ENCODE results near the gene RPL28. TPM values are rescaled to one million over a fixed set of nuclear protein-coding genes. Genes with fewer than 3 reads are reported as not detected.
A peak's percentile ranks its signal among the peaks of the same experiment; 100 is the strongest.

RPL28 gene
- 1,000 to 10,000 TPM in 2 of 3 donors, 100 to 1,000 TPM in 1; 888 to 2,238 (median 2,131) TPM for polyA plus RNA-seq

DNA sequence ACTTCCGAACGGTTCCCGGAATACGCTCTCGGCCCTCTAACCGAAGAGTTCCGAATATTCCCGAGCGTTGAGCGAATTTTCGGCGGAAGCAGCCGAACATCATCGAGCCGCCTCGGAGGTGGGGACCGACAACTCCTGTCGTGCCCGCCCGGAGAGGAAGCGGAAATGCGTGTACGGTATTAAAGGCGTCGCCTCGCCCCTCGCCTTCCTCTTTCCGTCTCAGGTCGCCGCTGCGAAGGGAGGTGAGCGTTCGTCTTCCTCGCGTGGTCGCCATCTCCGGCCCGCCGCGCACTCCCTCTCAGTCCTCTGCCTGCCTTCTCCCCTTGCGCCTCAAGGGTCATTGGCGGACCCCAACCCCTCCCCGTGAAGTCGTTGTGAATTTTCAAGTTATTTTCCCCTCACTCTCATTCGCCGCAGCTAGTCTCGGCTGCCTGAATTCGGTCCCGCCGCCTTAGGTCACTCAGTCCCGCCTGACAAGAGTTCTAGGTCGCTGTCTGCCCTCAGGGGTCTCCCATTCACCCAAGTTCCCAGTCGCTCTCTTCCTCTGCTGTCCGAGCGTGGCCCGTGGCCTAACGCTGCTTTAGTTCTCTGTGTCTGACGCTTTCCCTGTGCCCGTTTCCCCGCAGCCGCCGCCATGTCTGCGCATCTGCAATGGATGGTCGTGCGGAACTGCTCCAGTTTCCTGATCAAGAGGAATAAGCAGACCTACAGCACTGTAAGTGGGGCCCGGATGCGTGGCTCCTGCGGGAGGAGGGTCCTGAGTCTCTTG, at the start of gene RPL28:
Gene RPL28, plus strand, starts transcription at position 209 of the 769 bp plus-strand sequence. Its CDS starts 426 bp downstream, at position 635.
- H3K27ac ChIP-seq (ENCODE audit: low read depth, low read length) = peak within 1 kb of the TSS; percentile 12
- WGBS, 3 donors = 0 to 1% (median 1%) methylated on average over 65 to 68 of the region's 68 CpGs

DNA sequence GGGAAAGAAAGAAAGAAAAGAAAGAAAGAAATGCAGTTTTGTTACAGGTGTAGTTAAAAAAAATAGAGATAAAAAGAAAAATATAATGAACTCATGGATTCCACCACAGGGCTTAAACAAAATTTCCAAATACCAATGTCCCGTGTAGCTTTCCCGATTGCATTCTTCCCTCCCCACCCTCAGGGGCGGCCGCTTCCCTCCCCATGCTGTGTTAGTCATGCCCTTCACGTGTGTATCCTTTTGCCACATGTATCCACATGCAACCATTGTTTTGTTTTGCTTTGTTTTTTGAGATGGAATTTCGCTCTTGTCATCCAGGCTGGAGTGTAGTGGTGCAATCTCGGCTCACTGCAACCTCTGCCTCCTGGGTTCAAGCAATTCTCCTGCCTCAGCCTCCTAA, 49.6 kb upstream of the RPL28 start:
- WGBS, 3 donors = 69 to 82% (median 80%) methylated on average over 7 of the region's 7 CpGs
- no peak overlapping the region for H3K27ac ChIP-seq (ENCODE audit: low read depth, low read length)

GRCh38 chr19:55339105-55339888, 46.4 kb upstream of the RPL28 start, which contains the start of gene KMT5C:
KMT5C (plus strand) TSS chr19:55339876; CDS start chr19:55341937, 2,061 bp downstream.
- H3K27ac ChIP-seq (ENCODE audit: low read depth, low read length) = peak within 1 kb of the TSS; percentile 56
- 0 to 1% (median 0%) methylated on average over 54 to 63 of the region's 63 CpGs for WGBS, 3 donors

- 4 to 6% (median 4%) methylated on average over 16 to 44 of the region's 44 CpGs for WGBS, 3 donors
These were observed 45.6 kb upstream of the RPL28 start for GRCh38 chr19:55339889-55340783.

DNA sequence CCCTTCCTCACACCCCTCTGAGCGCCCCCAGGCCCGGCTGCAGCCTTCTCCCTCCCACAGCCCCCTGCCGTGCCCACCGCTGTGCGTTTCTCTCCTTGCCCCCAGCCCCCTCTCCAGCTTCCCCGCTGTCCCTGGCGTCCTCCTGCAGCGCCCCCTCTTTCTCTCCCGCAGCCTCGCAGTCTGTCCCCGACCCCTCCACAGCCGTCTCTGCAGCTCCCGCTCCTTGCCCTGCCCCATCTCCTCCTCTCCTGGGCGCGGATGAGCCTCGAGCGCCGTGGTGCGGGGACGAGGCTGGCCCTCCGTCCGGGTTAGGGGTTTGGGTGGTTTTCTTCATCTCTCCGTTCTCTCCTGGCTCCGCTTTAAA, 45.0 kb upstream of the RPL28 start:
- no peak overlapping the region for H3K27ac ChIP-seq (ENCODE audit: low read depth, low read length)

More at GRCh38 chr19:55339889-55340783, 45.6 kb upstream of the RPL28 start:
- peak overlapping the region; percentile 6 for H3K27ac ChIP-seq (ENCODE audit: low read depth, low read length)

GRCh38 chr19:55341171-55341588, 44.6 kb upstream of the RPL28 start:
- WGBS, 3 donors = 3 to 7% (median 5%) methylated on average over 12 to 15 of the region's 15 CpGs
- H3K27ac ChIP-seq (ENCODE audit: low read depth, low read length) = no peak overlapping the region

More for the DNA sequence above, 45.0 kb upstream of the RPL28 start:
- 1 to 5% (median 4%) methylated on average over 22 to 24 of the region's 24 CpGs for WGBS, 3 donors

GRCh38 chr19:55341595-55342531, 43.9 kb upstream of the RPL28 start:
- H3K27ac ChIP-seq (ENCODE audit: low read depth, low read length) = no peak overlapping the region
- WGBS, 3 donors = 82 to 88% (median 86%) methylated on average over 45 to 50 of the region's 50 CpGs

GRCh38 chr19:55344444-55344843, 41.3 kb upstream of the RPL28 start:
- no peak overlapping the region for H3K27ac ChIP-seq (ENCODE audit: low read depth, low read length)
- WGBS, 3 donors = 67 to 88% (median 83%) methylated on average over 9 of the region's 9 CpGs

DNA sequence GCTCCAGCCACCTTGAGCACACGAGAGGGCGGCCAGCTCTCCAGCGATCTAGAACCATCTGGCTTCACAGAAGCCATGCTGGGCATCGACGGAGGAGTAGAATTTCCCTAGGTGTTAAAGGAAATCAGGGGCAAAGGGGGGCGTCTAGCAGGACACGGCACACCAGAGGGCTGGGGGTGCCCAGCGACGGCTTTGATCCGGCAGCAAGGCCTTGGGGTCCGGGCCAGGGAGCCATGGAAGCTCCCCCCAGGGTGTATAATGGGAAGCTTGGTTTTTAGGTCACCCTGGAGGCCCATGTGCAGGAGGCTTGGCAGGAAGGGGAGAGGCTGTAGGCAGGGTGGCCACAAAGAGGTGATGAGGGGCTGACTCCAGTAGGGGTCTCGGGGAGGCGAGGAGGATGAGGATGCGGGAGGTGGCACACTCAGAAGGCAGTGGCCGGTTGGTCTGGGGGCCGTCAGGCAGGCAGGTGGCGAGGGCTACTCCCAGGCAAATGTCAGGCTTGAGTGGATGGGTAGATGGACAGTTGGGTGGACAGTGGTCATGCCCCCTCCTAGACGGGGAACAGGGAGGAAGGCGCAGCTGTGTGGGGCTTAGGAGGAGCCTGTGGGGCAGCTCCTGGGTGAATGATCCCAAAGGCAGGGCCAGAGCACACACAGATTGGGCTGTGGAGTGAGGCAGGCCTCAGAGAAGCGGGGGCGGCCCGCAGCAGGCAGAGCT, 40.5 kb upstream of the RPL28 start:
- no peak overlapping the region for H3K27ac ChIP-seq (ENCODE audit: low read depth, low read length)

GRCh38 chr19:55345818-55346724, 39.7 kb upstream of the RPL28 start:
- H3K27ac ChIP-seq (ENCODE audit: low read depth, low read length) = no peak overlapping the region
- WGBS, 3 donors = 74 to 85% (median 75%) methylated on average over 39 to 43 of the region's 43 CpGs

More for the DNA sequence above, 40.5 kb upstream of the RPL28 start:
- WGBS, 3 donors = 85 to 88% (median 87%) methylated on average over 22 of the region's 22 CpGs

- H3K27ac ChIP-seq (ENCODE audit: low read depth, low read length) = no peak overlapping the region
- 73 to 89% (median 76%) methylated on average over 36 to 41 of the region's 41 CpGs for WGBS, 3 donors
These were observed 38.8 kb upstream of the RPL28 start for GRCh38 chr19:55346725-55347441.

GRCh38 chr19:55347442-55348009, 38.2 kb upstream of the RPL28 start:
- WGBS, 3 donors = 81 to 85% (median 84%) methylated on average over 10 of the region's 10 CpGs
- H3K27ac ChIP-seq (ENCODE audit: low read depth, low read length) = no peak overlapping the region

- 74 to 77% (median 76%) methylated on average over 22 of the region's 22 CpGs for WGBS, 3 donors
- H3K27ac ChIP-seq (ENCODE audit: low read depth, low read length) = no peak overlapping the region
These were observed 37.3 kb upstream of the RPL28 start for GRCh38 chr19:55348317-55349034.

- no peak overlapping the region for H3K27ac ChIP-seq (ENCODE audit: low read depth, low read length)
- 64 to 72% (median 67%) methylated on average over 11 of the region's 11 CpGs for WGBS, 3 donors
These were observed 35.0 kb upstream of the RPL28 start for GRCh38 chr19:55350620-55351315.

All from adipose tissue (tissue), 3 donors.